ENCODE measurements around the gene LRG1.

GRCh38 chr19:4573682-4574081 is 33.8 kb upstream of the LRG1 start:
- TF ChIP-seq CTCF (IDR thresholded peaks at IDR 0.05), result no peak
- TF ChIP-seq JUND (IDR thresholded peaks at IDR 0.05), result no peak
- TF ChIP-seq RAD21 (IDR thresholded peaks at IDR 0.05; ENCODE audit: low read length), result no peak

Data from SK-N-SH (cell line).